ENCODE data around the gene PLEKHM3.

PLEKHM3 gene

GRCh38 chr2:208025037-208025813 lies at the start of gene PLEKHM3:
PLEKHM3 (minus strand) TSS chr2:208025527; CDS start chr2:208001639, 23,888 bp downstream.
- TF ChIP-seq RAD21 (IDR thresholded peaks at IDR 0.05; ENCODE audit: low read depth) (no peak; the same call in 1 of the 2 replicates), FOXM1 (IDR thresholded peaks at IDR 0.05; ENCODE audit: borderline replicate concordance, low read depth) (peak; percentile 56; the same call in 1 of the 2 replicates), TCF12 (IDR thresholded peaks at IDR 0.05; ENCODE audit: low read depth) (peak; percentile 88), YY1 (IDR thresholded peaks at IDR 0.05; ENCODE audit: low read depth) (peak; percentile 75), EP300 (IDR thresholded peaks at IDR 0.05; ENCODE audit: borderline replicate concordance) (no peak; the same call in 1 of the 2 replicates), CEBPB (IDR thresholded peaks at IDR 0.05) (no peak), EGR1 (IDR thresholded peaks at IDR 0.05) (no peak), ZBTB7A (IDR thresholded peaks at IDR 0.05; ENCODE audit: low read depth) (no peak), USF1 (IDR thresholded peaks at IDR 0.05) (peak; percentile 62; the same call in 1 of the 2 replicates), NFIC (IDR thresholded peaks at IDR 0.05) (peak; percentile 44; the same call in 1 of the 2 replicates), CREB1 (IDR thresholded peaks at IDR 0.05; ENCODE audit: low read depth) (no peak), TAF1 (IDR thresholded peaks at IDR 0.05; ENCODE audit: low read depth) (peak; percentile 99), MAX (IDR thresholded peaks at IDR 0.05) (peak; percentile 70; the same call in 1 of the 2 replicates), REST (IDR thresholded peaks at IDR 0.05; ENCODE audit: low read depth) (0 out of 2 replicates have a peak, but pooled peaks have one; percentile 24), TEAD4 (IDR thresholded peaks at IDR 0.05) (no peak)

- TF ChIP-seq EGR1 (IDR thresholded peaks at IDR 0.05) = no peak
- TF ChIP-seq REST (IDR thresholded peaks at IDR 0.05; ENCODE audit: low read depth) = no peak
- no peak for TF ChIP-seq CREB1 (IDR thresholded peaks at IDR 0.05; ENCODE audit: low read depth)
- no peak for TF ChIP-seq NFIC (IDR thresholded peaks at IDR 0.05)
- no peak for TF ChIP-seq USF1 (IDR thresholded peaks at IDR 0.05)
- TF ChIP-seq ZBTB7A (IDR thresholded peaks at IDR 0.05; ENCODE audit: low read depth) = no peak
- no peak for TF ChIP-seq EP300 (IDR thresholded peaks at IDR 0.05; ENCODE audit: borderline replicate concordance)
- no peak for TF ChIP-seq YY1 (IDR thresholded peaks at IDR 0.05; ENCODE audit: low read depth)
- TF ChIP-seq TEAD4 (IDR thresholded peaks at IDR 0.05) = no peak
- TF ChIP-seq FOXM1 (IDR thresholded peaks at IDR 0.05; ENCODE audit: borderline replicate concordance, low read depth) = no peak
- TF ChIP-seq TAF1 (IDR thresholded peaks at IDR 0.05; ENCODE audit: low read depth) = no peak
- no peak for TF ChIP-seq RAD21 (IDR thresholded peaks at IDR 0.05; ENCODE audit: low read depth)
- no peak for TF ChIP-seq MAX (IDR thresholded peaks at IDR 0.05)
- TF ChIP-seq TCF12 (IDR thresholded peaks at IDR 0.05; ENCODE audit: low read depth) = no peak
- TF ChIP-seq CEBPB (IDR thresholded peaks at IDR 0.05) = no peak
Observed at GRCh38 chr2:208074610-208075356, 49.5 kb upstream of the PLEKHM3 start.

- TF ChIP-seq RAD21 (IDR thresholded peaks at IDR 0.05; ENCODE audit: low read depth) (peak; percentile 90), EGR1 (IDR thresholded peaks at IDR 0.05) (no peak), REST (IDR thresholded peaks at IDR 0.05; ENCODE audit: low read depth) (no peak), MAX (IDR thresholded peaks at IDR 0.05) (no peak), USF1 (IDR thresholded peaks at IDR 0.05) (no peak), TCF12 (IDR thresholded peaks at IDR 0.05; ENCODE audit: low read depth) (no peak)
Observed at GRCh38 chr2:208072250-208072892, 47.0 kb upstream of the PLEKHM3 start.
